Body of pancreas (tissue), 4 donors: ENCODE results near the gene EXOC1.

ENCODE experiments used
- POLR2A ChIP-seq, 3 donors: fragments of 450-650 bp; IDR thresholded peaks; one replicate each; pipeline ENCODE4 v1.6.1; 2016; ENCODE audit warnings: antibody characterized with exemption in 3 of 3, mild to moderate bottlenecking in 2 of 3
- TF ChIP-seq, protein P1 (sequence below), 7 experiments: fragments of 450-650 bp in 4 of 7; fragments of 200-600 bp in 3 of 7; sonication (generic) in 3 of 7; IDR thresholded peaks; one replicate each; pipeline ENCODE4 v1.5.1; 2016 to 2019; ENCODE audit warnings: antibody characterized with exemption in 7 of 7

- TF ChIP-seq, protein P1, sequence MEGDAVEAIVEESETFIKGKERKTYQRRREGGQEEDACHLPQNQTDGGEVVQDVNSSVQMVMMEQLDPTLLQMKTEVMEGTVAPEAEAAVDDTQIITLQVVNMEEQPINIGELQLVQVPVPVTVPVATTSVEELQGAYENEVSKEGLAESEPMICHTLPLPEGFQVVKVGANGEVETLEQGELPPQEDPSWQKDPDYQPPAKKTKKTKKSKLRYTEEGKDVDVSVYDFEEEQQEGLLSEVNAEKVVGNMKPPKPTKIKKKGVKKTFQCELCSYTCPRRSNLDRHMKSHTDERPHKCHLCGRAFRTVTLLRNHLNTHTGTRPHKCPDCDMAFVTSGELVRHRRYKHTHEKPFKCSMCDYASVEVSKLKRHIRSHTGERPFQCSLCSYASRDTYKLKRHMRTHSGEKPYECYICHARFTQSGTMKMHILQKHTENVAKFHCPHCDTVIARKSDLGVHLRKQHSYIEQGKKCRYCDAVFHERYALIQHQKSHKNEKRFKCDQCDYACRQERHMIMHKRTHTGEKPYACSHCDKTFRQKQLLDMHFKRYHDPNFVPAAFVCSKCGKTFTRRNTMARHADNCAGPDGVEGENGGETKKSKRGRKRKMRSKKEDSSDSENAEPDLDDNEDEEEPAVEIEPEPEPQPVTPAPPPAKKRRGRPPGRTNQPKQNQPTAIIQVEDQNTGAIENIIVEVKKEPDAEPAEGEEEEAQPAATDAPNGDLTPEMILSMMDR (IDR thresholded peaks at IDR 0.05), result peak; percentile 93 to 99 (median 97)
- peak in 2 of 3 donors; percentile 61 to 65 for TF ChIP-seq POLR2A (IDR thresholded peaks at IDR 0.05)
Observed at GRCh38 chr4:55948726-55949481, 95.5 kb downstream of the EXOC1 start, which contains the start of gene CEP135.
